Ovary (tissue), 9 donors: Measurements from ENCODE around the gene ZNF283. TPM values are rescaled to one million over a fixed set of nuclear protein-coding genes. Genes with fewer than 3 reads are reported as not detected.

ENCODE experiments used
- DNase-seq, 5 donors: peaks; one replicate each; pipeline ENCODE4 v3.0.0-alpha.2; 2019 to 2020
- H3K27ac ChIP-seq, 2 donors: fragments of 200-600 bp; one replicate each; pipeline versions ENCODE4 v1.5.1 to v1.8.0; 2019 to 2022
- H3K27me3 ChIP-seq: fragments of 200-600 bp; one replicate; pipeline ENCODE4 v1.8.0; 2022
- H3K36me3 ChIP-seq: fragments of 200-600 bp; sonication (generic); one replicate; pipeline ENCODE4 v1.5.1; 2019
- H3K4me1 ChIP-seq: one replicate; pipeline ENCODE4 v1.8.1; 2013; ENCODE audit warnings: mild to moderate bottlenecking, moderate library complexity; ENCODE audit not compliant: insufficient read depth
- H3K4me3 ChIP-seq: fragments of 200-600 bp; sonication (generic); one replicate; pipeline ENCODE4 v1.5.1; 2017
- H3K9me3 ChIP-seq, 2 donors: fragments of 200-600 bp in 1 of 2; sonication (generic) in 1 of 2; one replicate each; pipeline versions ENCODE4 v1.5.1 to v1.8.1; 2013 to 2019; ENCODE audit warnings: mild to moderate bottlenecking in 1 of 2, moderate library complexity in 1 of 2
- EP300 ChIP-seq: sonication (generic); formaldehyde crosslinking; IDR thresholded peaks from one replicate; pipeline ENCODE4 v1.6.1; 2017; ENCODE audit warnings: antibody characterized with exemption
- POLR2A ChIP-seq: fragments of 450-650 bp; IDR thresholded peaks from one replicate; pipeline ENCODE4 v1.6.1; 2017; ENCODE audit warnings: antibody characterized with exemption, mild to moderate bottlenecking, moderate library complexity
- WGBS, 3 donors: extraction: QIAGEN DNeasy Blood & Tissue Kit in 1 of 3; methylation state at CpG; one replicate each; pipeline versions ENCODE4 v1.1.5 to v1.1.7; 2013 to 2017; 5-methylcytosine and 5-hydroxymethylcytosine counted together
- intact Hi-C, 4 donors: fragments of 100-400 bp; cut with DNase I; formaldehyde crosslinking; loops; one replicate each; pipeline versions ENCODE4 v1.11.0 to v1.15.1; 2022 to 2023
- polyA plus RNA-seq, 2 donors: library from polyadenylated mRNA; stranded (reverse); fragments of 200-250 nt in 1 of 2; fragments of 350-450 nt in 1 of 2; fragmentation: Illumina TruSeq in 1 of 2; extraction: RNeasy Lipid Tissue Mini Kit (QIAGEN cat#74804) in 1 of 2; gene quantifications; one replicate each; pipeline ENCODE4 v1.2.3, GENCODE V29; 2013 to 2014
- total RNA-seq, 7 donors: library from RNA; depleted of rRNA in 2 of 7; stranded (reverse); fragments of >200 nt in 2 of 7; fragmentation: NEBNext Ultra II Directional in 3 of 7; extraction: Animal tissue kit (Norgen Biotek cat#: 25700) in 3 of 7; gene quantifications; one replicate each; pipeline versions ENCODE4 v1.1.0 to v1.2.4, GENCODE V29; 2016 to 2023
- TF ChIP-seq, protein P1 (sequence below), 3 donors: fragments of 450-650 bp in 2 of 3; fragments of 200-600 bp in 1 of 3; IDR thresholded peaks; one replicate each; pipeline versions ENCODE4 v1.5.1 to v1.8.0; 2016 to 2022; ENCODE audit warnings: antibody characterized with exemption in 3 of 3, mild to moderate bottlenecking in 1 of 3
- donor health status: DM: no; HTN: no; CAD: no; lungs with moderate emphysema.
- donor health status: DM: no; HTN: no; CAD: no.
- donor health status: Bipolar disorder and iron deficiency.
- donor health status: DM: yes; HTN: yes; CAD: no.
- donor health status: DM: no; HTN: no; CAD: no.
- donor health status: DM: yes; HTN: yes; CAD: no.

Gene ZNF283
- total and polyA plus RNA-seq, 9 donors, result 3.2 to 14.6 (median 10.9) TPM

DNA sequence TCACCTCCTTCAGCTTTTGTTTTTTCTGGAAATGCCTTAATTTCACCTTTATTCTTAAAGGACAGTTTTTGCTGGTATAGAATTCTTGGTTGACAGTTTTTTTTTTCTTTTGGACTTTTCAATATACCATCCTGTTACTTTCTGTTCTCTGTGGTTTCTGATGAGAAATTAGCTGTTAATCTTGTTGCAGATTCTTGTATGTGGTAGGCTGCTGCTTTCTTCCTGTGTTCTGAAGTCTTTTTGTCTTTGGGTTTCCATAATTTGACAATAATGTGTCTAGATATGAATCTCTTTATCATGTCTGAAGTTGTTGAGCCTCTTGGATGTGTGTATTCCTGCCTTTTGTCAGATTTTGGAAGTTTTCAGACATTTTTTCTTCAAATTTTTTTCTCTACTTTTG, 12.0 kb downstream of the ZNF283 start:
- Histone ChIP-seq H3K4me1 (no peaks in the 10 kb centered on the region), H3K4me3 (no peak overlapping the region), H3K27ac (no peak overlapping the region), H3K9me3 (peaks cover 6 to 51% of the 10 kb centered on the region in 2 donors), H3K36me3 (peaks cover 6% of the 10 kb centered on the region), H3K27me3 (no peaks in the 10 kb centered on the region)
- intact Hi-C loops, result no loop called here
- no peak for DNase-seq
- TF ChIP-seq EP300 (no peak), POLR2A (no peak)
- TF ChIP-seq, protein P1, sequence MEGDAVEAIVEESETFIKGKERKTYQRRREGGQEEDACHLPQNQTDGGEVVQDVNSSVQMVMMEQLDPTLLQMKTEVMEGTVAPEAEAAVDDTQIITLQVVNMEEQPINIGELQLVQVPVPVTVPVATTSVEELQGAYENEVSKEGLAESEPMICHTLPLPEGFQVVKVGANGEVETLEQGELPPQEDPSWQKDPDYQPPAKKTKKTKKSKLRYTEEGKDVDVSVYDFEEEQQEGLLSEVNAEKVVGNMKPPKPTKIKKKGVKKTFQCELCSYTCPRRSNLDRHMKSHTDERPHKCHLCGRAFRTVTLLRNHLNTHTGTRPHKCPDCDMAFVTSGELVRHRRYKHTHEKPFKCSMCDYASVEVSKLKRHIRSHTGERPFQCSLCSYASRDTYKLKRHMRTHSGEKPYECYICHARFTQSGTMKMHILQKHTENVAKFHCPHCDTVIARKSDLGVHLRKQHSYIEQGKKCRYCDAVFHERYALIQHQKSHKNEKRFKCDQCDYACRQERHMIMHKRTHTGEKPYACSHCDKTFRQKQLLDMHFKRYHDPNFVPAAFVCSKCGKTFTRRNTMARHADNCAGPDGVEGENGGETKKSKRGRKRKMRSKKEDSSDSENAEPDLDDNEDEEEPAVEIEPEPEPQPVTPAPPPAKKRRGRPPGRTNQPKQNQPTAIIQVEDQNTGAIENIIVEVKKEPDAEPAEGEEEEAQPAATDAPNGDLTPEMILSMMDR (IDR thresholded peaks at IDR 0.05), result no peak

DNA sequence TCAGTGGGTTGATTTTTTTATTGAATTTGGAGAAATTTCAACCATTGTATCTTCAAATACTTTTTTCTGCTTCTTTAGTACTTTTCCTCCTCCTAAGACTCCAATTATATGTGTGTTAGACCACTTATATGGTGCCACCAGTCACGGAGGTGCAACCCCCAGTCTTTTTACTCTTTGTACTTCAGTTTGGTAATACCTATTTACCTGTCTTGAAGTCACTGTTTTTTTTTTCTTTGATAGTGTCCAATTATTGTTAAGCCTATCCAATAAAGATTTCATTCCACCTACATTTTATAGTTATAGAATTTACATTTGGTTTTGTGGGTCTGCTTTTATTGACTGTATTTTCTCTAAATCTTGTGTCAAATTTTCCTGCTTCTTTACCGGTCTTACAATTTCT, 14.9 kb downstream of the ZNF283 start:
- no peaks in the 10 kb centered on the region for H3K4me1 ChIP-seq
- intact Hi-C loops, result no loop called here
- H3K36me3 ChIP-seq, result peaks cover 2% of the 10 kb centered on the region
- DNase-seq, result no peak
- 75 to 97% (median 94%) methylated on average over 2 of the region's 2 CpGs for WGBS, 3 donors
- no peak overlapping the region for H3K4me3 ChIP-seq
- TF ChIP-seq POLR2A (no peak), EP300 (no peak)
- TF ChIP-seq, protein P1 (IDR thresholded peaks at IDR 0.05), result no peak
- H3K9me3 ChIP-seq, result peaks cover 6 to 47% of the 10 kb centered on the region in 2 donors
- H3K27ac ChIP-seq, result no peak overlapping the region
- no peaks in the 10 kb centered on the region for H3K27me3 ChIP-seq

DNA sequence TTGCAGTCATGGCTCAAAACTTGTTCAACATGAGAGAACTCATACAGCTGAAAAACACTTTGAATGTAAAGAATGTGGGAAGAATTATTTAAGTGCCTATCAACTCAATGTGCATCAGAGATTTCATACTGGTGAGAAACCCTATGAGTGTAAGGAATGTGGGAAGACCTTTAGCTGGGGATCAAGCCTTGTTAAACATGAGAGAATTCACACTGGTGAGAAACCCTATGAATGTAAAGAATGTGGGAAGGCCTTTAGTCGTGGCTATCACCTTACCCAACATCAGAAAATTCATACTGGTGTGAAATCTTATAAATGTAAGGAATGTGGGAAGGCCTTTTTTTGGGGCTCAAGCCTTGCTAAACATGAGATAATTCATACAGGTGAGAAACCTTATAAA, 20.1 kb downstream of the ZNF283 start:
- H3K4me1 ChIP-seq, result no peaks in the 10 kb centered on the region
- H3K36me3 ChIP-seq, result no peaks in the 10 kb centered on the region
- H3K4me3 ChIP-seq, result no peak overlapping the region
- WGBS, 3 donors, result 96 to 99% (median 97%) methylated on average over 1 of the region's 1 CpG
- intact Hi-C loops, result no loop called here
- no peak overlapping the region for H3K27ac ChIP-seq
- H3K9me3 ChIP-seq, result peaks cover 0 to 41% of the 10 kb centered on the region in 2 donors
- TF ChIP-seq, protein P1 (IDR thresholded peaks at IDR 0.05), result no peak
- TF ChIP-seq POLR2A (no peak), EP300 (no peak)
- H3K27me3 ChIP-seq, result no peaks in the 10 kb centered on the region
- DNase-seq, result no peak

DNA sequence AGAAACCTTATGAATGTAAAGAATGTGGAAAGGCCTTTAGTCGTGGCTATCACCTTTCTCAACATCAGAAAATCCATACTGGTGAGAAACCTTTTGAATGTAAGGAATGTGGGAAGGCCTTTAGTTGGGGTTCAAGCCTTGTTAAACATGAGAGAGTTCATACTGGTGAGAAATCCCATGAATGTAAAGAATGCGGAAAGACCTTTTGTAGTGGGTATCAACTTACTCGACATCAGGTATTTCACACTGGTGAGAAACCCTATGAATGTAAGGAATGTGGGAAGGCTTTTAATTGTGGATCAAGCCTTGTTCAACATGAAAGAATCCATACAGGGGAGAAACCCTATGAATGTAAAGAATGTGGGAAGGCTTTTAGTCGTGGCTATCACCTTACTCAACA, 20.8 kb downstream of the ZNF283 start:
- no peak overlapping the region for H3K4me3 ChIP-seq
- H3K36me3 ChIP-seq, result no peaks in the 10 kb centered on the region
- no peak for TF ChIP-seq EP300
- TF ChIP-seq, protein P1 (IDR thresholded peaks at IDR 0.05), result no peak
- WGBS, 3 donors, result 88 to 92% (median 91%) methylated on average over 4 of the region's 4 CpGs
- no peak for DNase-seq
- no peaks in the 10 kb centered on the region for H3K4me1 ChIP-seq
- no peak overlapping the region for H3K27ac ChIP-seq
- intact Hi-C loops, result no loop called here
- H3K9me3 ChIP-seq, result peaks cover 0 to 38% of the 10 kb centered on the region in 2 donors
- H3K27me3 ChIP-seq, result no peaks in the 10 kb centered on the region

DNA sequence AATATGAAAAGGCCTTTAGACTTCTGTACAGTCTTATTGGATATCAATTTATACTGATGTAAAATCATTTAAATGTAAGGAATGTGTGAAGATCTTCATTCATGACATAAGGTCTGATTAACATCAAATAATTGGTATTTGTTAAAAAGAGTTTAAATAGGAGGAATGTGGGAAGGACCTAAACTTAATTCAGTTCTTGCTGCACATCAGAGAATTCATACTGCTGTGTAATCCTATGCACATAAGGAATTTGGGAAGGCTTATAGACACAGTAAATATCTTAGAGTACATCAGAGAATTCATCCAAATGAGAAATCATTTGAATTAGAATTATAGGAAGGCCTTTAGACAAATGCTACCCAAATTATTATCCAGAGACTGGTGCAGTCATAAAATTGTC, 21.7 kb downstream of the ZNF283 start:
- H3K27ac ChIP-seq, result no peak overlapping the region
- H3K27me3 ChIP-seq, result no peaks in the 10 kb centered on the region
- intact Hi-C loops, result no loop called here
- H3K36me3 ChIP-seq, result no peaks in the 10 kb centered on the region
- TF ChIP-seq EP300 (no peak), POLR2A (no peak)
- TF ChIP-seq, protein P1 (IDR thresholded peaks at IDR 0.05), result no peak
- no peaks in the 10 kb centered on the region for H3K4me1 ChIP-seq
- no peak for DNase-seq
- H3K4me3 ChIP-seq, result no peak overlapping the region
- peaks cover 0 to 35% of the 10 kb centered on the region in 2 donors for H3K9me3 ChIP-seq
